Measurements from ENCODE around the gene NSD2.

- no peak for TF ChIP-seq EMX1 (CRISPR knock-in tag; IDR thresholded peaks at IDR 0.05)
- TF ChIP-seq FOXK1 (CRISPR knock-in tag; IDR thresholded peaks at IDR 0.05): no peak
- TF ChIP-seq ATF3 (CRISPR knock-in tag; conservative IDR thresholded peaks at IDR 0.05): no peak
- TF ChIP-seq TEAD1 (CRISPR knock-in tag; IDR thresholded peaks at IDR 0.05): no peak
- no peak for TF ChIP-seq CTCF (IDR thresholded peaks at IDR 0.05)
- no peak for TF ChIP-seq ERG (CRISPR knock-in tag; IDR thresholded peaks at IDR 0.05)
- no peak for TF ChIP-seq MAX (CRISPR knock-in tag; IDR thresholded peaks at IDR 0.05)
- no peak for TF ChIP-seq USF1 (CRISPR knock-in tag; IDR thresholded peaks at IDR 0.05)
- TF ChIP-seq HMGA2 (CRISPR knock-in tag; IDR thresholded peaks at IDR 0.05): no peak
- TF ChIP-seq NFYB (CRISPR knock-in tag; conservative IDR thresholded peaks at IDR 0.05; ENCODE audit: low read depth): no peak
- TF ChIP-seq ZNF512 (CRISPR knock-in tag; IDR thresholded peaks at IDR 0.05; ENCODE audit: borderline replicate concordance): no peak
- no peak for TF ChIP-seq ZNF317 (CRISPR knock-in tag; IDR thresholded peaks at IDR 0.05; ENCODE audit: borderline replicate concordance, low read depth)
- no peak for TF ChIP-seq ARID4B (CRISPR knock-in tag; IDR thresholded peaks at IDR 0.05; ENCODE audit: borderline replicate concordance)
- no peak for TF ChIP-seq ELF4 (CRISPR knock-in tag; IDR thresholded peaks at IDR 0.05; ENCODE audit: low read depth)
Observed at GRCh38 chr4:1900624-1901023, 29.4 kb downstream of the NSD2 start.

Data from WTC11 (cell line).